Activated B cell treated with CpG ODN at 0.5 μM for 24 hours (primary cell): ENCODE results near the gene C1orf167. TPM values are rescaled to one million over a fixed set of nuclear protein-coding genes. Genes with fewer than 3 reads are reported as not detected.

ENCODE experiments used
- ATAC-seq: fragments of 200-7000 bp; cut with Tn5 transposase; one replicate; pipeline ENCODE4 v1.10.0; 2021; ENCODE audit warnings: low read depth, mild to moderate bottlenecking, moderate library complexity
- CTCF ChIA-PET: fragments of 350-600 bp; sonication (Branson Sonifier 250); formaldehyde crosslinking; loops from one replicate; lab custom pipeline; 2021; ENCODE audit warnings: antibody characterized with exemption; lab: Charles Lee
- POLR2A ChIA-PET: fragments of 350-600 bp; sonication (Branson Sonifier 250); formaldehyde crosslinking; loops from one replicate; lab custom pipeline; 2021; ENCODE audit warnings: antibody characterized with exemption; lab: Charles Lee
- DNase-seq: peaks from one replicate; pipeline ENCODE4 v3.0.0; 2022
- H3K27ac Mint-ChIP-seq: one replicate; pipeline ENCODE4 v1.8.0; 2020; ENCODE audit warnings: mixed read lengths
- H3K27me3 Mint-ChIP-seq: one replicate; pipeline ENCODE4 v1.8.0; 2021; ENCODE audit warnings: mixed read lengths
- H3K36me3 Mint-ChIP-seq: one replicate; pipeline ENCODE4 v1.8.0; 2021; ENCODE audit warnings: low read depth, mixed read lengths
- H3K4me1 Mint-ChIP-seq: one replicate; pipeline ENCODE4 v1.8.0; 2021; ENCODE audit warnings: mixed read lengths
- H3K4me3 Mint-ChIP-seq: one replicate; pipeline ENCODE4 v1.8.0; 2020; ENCODE audit warnings: mild to moderate bottlenecking, mixed read lengths
- H3K9me3 Mint-ChIP-seq: one replicate; pipeline ENCODE4 v1.8.0; 2020; ENCODE audit warnings: mixed read lengths
- intact Hi-C: fragments of 100-400 bp; cut with micrococcal nuclease; formaldehyde crosslinking; loops from one replicate; pipeline ENCODE4 v1.15.1; 2024
- total RNA-seq: library from RNA; stranded (reverse); gene quantifications from 2 replicates; pipeline ENCODE4 v1.2.3, GENCODE V29; 2022
- TF ChIP-seq, protein P1 (sequence below): fragments of 200-600 bp; IDR thresholded peaks from one replicate; pipeline ENCODE4 v1.8.0; 2022; ENCODE audit warnings: antibody characterized with exemption, mild to moderate bottlenecking

The C1orf167 gene
- total RNA-seq, 1 donor from 2014 or later: not detected

- intact Hi-C loops: loop anchor here (1.0 kb wide), 3 partner anchors 30 to 712 kb away; no protein-coding TSS in a partner anchor
- H3K4me1 Mint-ChIP-seq: peaks cover 6% of the 10 kb centered on the region
- peak; percentile 99 for ATAC-seq
- DNase-seq: peak; percentile 27
- TF ChIP-seq, protein P1, sequence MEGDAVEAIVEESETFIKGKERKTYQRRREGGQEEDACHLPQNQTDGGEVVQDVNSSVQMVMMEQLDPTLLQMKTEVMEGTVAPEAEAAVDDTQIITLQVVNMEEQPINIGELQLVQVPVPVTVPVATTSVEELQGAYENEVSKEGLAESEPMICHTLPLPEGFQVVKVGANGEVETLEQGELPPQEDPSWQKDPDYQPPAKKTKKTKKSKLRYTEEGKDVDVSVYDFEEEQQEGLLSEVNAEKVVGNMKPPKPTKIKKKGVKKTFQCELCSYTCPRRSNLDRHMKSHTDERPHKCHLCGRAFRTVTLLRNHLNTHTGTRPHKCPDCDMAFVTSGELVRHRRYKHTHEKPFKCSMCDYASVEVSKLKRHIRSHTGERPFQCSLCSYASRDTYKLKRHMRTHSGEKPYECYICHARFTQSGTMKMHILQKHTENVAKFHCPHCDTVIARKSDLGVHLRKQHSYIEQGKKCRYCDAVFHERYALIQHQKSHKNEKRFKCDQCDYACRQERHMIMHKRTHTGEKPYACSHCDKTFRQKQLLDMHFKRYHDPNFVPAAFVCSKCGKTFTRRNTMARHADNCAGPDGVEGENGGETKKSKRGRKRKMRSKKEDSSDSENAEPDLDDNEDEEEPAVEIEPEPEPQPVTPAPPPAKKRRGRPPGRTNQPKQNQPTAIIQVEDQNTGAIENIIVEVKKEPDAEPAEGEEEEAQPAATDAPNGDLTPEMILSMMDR: no peak
- peak overlapping the region; percentile 36 for H3K27ac Mint-ChIP-seq
- no peaks in the 10 kb centered on the region for H3K9me3 Mint-ChIP-seq
- CTCF ChIA-PET: interaction anchor here (1.0 to 1.2 kb wide), 2 partner anchors 270 to 507 kb away, joined by 3 to 4 read pairs; partner anchors contain the start of gene DISP3
- H3K4me3 Mint-ChIP-seq: no peak overlapping the region
- H3K36me3 Mint-ChIP-seq: peaks cover 20% of the 10 kb centered on the region
- POLR2A ChIA-PET: interaction anchor here (1.3 kb wide), 1 partner anchor 85 kb away, joined by 3 read pairs; the partner anchor contains the start of gene FBXO6
- H3K27me3 Mint-ChIP-seq: no peaks in the 10 kb centered on the region
These were observed 12.7 kb upstream of the C1orf167 start for GRCh38 chr1:11749203-11749689.

GRCh38 chr1:11749996-11750395 is 12.0 kb upstream of the C1orf167 start:
- DNase-seq: no peak
- H3K27ac Mint-ChIP-seq: no peak overlapping the region
- H3K27me3 Mint-ChIP-seq: no peaks in the 10 kb centered on the region
- no peak for ATAC-seq
- no peak overlapping the region for H3K4me3 Mint-ChIP-seq
- H3K4me1 Mint-ChIP-seq: peaks cover 6% of the 10 kb centered on the region
- POLR2A ChIA-PET: no interaction called here
- H3K36me3 Mint-ChIP-seq: peaks cover 20% of the 10 kb centered on the region
- CTCF ChIA-PET: interaction anchor here (1.0 to 1.2 kb wide), 2 partner anchors 271 to 508 kb away, joined by 3 to 4 read pairs; partner anchors contain the start of gene DISP3
- no peaks in the 10 kb centered on the region for H3K9me3 Mint-ChIP-seq
- intact Hi-C loops: loop anchor here (1.0 kb wide), 3 partner anchors 31 to 713 kb away; no protein-coding TSS in a partner anchor
- TF ChIP-seq, protein P1: no peak

DNA sequence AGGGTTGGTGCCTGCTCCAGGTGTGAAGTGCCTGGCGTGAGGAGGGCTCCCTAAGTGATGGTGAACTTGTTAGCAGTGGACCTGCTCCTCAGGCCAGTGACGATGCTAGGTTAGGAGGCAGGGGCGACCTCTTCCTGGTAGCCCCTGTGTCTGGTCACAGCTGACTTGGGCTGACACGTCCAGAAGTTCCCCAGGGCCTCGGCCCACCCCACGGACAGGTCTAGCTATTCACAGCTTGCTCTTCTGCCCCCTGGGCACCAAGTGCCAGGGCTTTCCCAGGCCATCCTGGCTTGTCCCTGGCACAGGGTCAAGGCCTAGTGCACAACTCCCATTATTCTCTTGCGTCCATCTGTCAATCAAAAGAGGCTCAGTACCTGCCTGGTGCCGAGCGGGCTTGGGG is 10.9 kb upstream of the C1orf167 start:
- DNase-seq (no peak), ATAC-seq (no peak)
- intact Hi-C loops: no loop called here
- Mint-ChIP-seq H3K27me3 (no peaks in the 10 kb centered on the region), H3K36me3 (peaks cover 16% of the 10 kb centered on the region), H3K27ac (no peak overlapping the region), H3K4me1 (peaks cover 6% of the 10 kb centered on the region), H3K4me3 (no peak overlapping the region), H3K9me3 (no peaks in the 10 kb centered on the region)
- POLR2A ChIA-PET: no interaction called here
- CTCF ChIA-PET: interaction anchor here (0.7 kb wide), 1 partner anchor 102 kb away, joined by 3 read pairs; no protein-coding TSS in a partner anchor
- TF ChIP-seq, protein P1: no peak

GRCh38 chr1:11752359-11753088 is 9.5 kb upstream of the C1orf167 start:
- Mint-ChIP-seq H3K4me3 (no peak overlapping the region), H3K27me3 (peaks cover 1% of the 10 kb centered on the region), H3K9me3 (no peaks in the 10 kb centered on the region), H3K36me3 (peaks cover 6% of the 10 kb centered on the region), H3K27ac (no peak overlapping the region), H3K4me1 (peaks cover 6% of the 10 kb centered on the region)
- ChIA-PET CTCF (interaction anchor here (1.1 kb wide), 1 partner anchor 109 kb away, joined by 4 read pairs; no protein-coding TSS in a partner anchor), POLR2A (no interaction called here)
- DNase-seq (no peak), ATAC-seq (no peak)
- TF ChIP-seq, protein P1: no peak
- intact Hi-C loops: no loop called here

DNA sequence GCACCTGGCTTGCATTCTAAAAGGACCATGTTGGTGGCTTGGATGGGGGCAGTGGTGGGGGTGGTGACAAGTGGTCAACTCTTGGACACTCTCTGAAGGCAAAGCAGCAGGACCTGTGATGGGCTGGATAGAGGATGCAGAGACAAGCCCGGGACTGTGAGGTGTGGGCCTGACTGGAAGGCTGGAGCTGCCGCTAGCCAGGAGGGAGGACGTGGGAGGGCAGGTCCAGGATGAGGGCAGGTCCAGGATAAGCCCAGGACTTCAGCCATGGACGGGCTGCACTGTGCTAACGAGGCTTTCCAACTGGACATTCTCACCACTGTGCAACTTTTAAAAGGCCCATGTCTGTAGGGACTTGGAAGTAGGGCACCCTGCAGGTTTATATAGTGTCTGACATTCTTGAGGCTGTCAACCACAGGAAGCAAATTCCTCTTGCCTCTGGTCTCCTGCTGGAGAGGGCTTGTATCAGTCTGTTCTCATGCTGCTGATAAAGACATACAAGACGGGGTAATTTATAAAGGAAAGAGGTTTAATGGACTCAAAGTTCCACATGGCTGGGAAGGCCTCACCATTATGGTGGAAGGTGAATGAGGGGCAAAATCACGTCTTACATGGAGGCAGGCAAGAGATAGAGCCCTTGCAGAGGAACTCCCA is 8.3 kb upstream of the C1orf167 start:
- intact Hi-C loops: no loop called here
- ATAC-seq (no peak), DNase-seq (no peak)
- Mint-ChIP-seq H3K4me3 (no peak overlapping the region), H3K27ac (no peak overlapping the region), H3K4me1 (peaks cover 6% of the 10 kb centered on the region), H3K9me3 (no peaks in the 10 kb centered on the region), H3K27me3 (peaks cover 1% of the 10 kb centered on the region), H3K36me3 (peaks cover 6% of the 10 kb centered on the region)
- TF ChIP-seq, protein P1: no peak
- ChIA-PET CTCF (no interaction called here), POLR2A (no interaction called here)
